Smooth muscle cell of the coronary artery (primary cell): ENCODE results near the gene PPP4R2. TPM values are rescaled to one million over a fixed set of nuclear protein-coding genes. Genes with fewer than 3 reads are reported as not detected.

Experiments
- total RNA-seq: library from RNA; depleted of rRNA; stranded (reverse); fragments of >200 nt; gene quantifications from 2 replicates; pipeline ENCODE4 v1.2.3, GENCODE V29; 2014; ENCODE audit warnings: low replicate concordance

The PPP4R2 gene
- total RNA-seq = 36.7 and 63.7 TPM in 2 replicates

GRCh38 chr3:72996473-72997333 lies at the start of gene PPP4R2:
PPP4R2 (plus strand) TSS chr3:72996811; CDS start chr3:72997038, 227 bp downstream.

GRCh38 chr3:73061416-73061815 lies 64.8 kb downstream of the PPP4R2 start, which contains the start of gene EBLN2:
EBLN2 (plus strand) TSS chr3:73061659; CDS start chr3:73062082, 423 bp downstream.

Other genes starting within 250 kb of the PPP4R2 start
- gene SHQ1, start 148.4 kb upstream of the PPP4R2 start, total RNA-seq = 17.0 and 18.8 TPM in 2 replicates
- 24.9 and 49.7 TPM in 2 replicates for gene GXYLT2, start 108.8 kb upstream of the PPP4R2 start, total RNA-seq
- 3.9 and 4.0 TPM in 2 replicates for gene EBLN2, start 64.8 kb downstream of the PPP4R2 start, total RNA-seq